HL-60 (cell line): Measurements from ENCODE around the gene ST7.

Experiments
- DNase-seq, 2 experiments: peaks; one replicate each; pipeline ENCODE4 v3.0.0-alpha.2; 2010 to 2020; ENCODE audit warnings: low read depth in 1 of 2, low spot score in 1 of 2
- H3K27ac ChIP-seq: fragments of 250-450 bp; sonication (Bioruptor Pico); replicated peaks from 2 replicates; pipeline ENCODE4 v1.5.1; 2020; ENCODE audit warnings: mild to moderate bottlenecking, moderate library complexity
- H3K27me3 ChIP-seq: fragments of 250-450 bp; sonication (Bioruptor Pico); 2 replicates; pipeline ENCODE4 v1.5.1; 2021; ENCODE audit warnings: mild to moderate bottlenecking, moderate library complexity; ENCODE audit not compliant: insufficient read depth, poor library complexity, severe bottlenecking
- H3K4me3 ChIP-seq: replicated peaks from 2 replicates; pipeline ENCODE4 v1.5.1; 2011; ENCODE audit warnings: mild to moderate bottlenecking, control low read depth, low read length; ENCODE audit not compliant: insufficient read depth
- CTCF ChIP-seq: IDR thresholded peaks from one replicate; pipeline ENCODE4 v1.5.1; 2011; ENCODE audit warnings: low read length, control low read depth, inconsistent platforms; ENCODE audit not compliant: insufficient read depth
- GABPA ChIP-seq: IDR thresholded peaks from 2 replicates; pipeline ENCODE4 v1.6.1; 2012; ENCODE audit warnings: low read depth
- POLR2AphosphoS5 ChIP-seq: IDR thresholded peaks from 2 replicates; pipeline ENCODE4 v1.6.1; 2012; ENCODE audit warnings: low read depth
- REST ChIP-seq: IDR thresholded peaks from 2 replicates; pipeline ENCODE4 v1.6.1; 2012; ENCODE audit warnings: low read depth; ENCODE audit not compliant: insufficient replicate concordance
- SPI1 ChIP-seq: IDR thresholded peaks from 2 replicates; pipeline ENCODE4 v1.6.1; 2012; ENCODE audit warnings: low read depth, mild to moderate bottlenecking, borderline replicate concordance

ST7 gene

GRCh38 chr7:117092785-117093184 is 139.5 kb downstream of the ST7 start:
- H3K27ac ChIP-seq = no peak overlapping the region
- no peaks in the 10 kb centered on the region for H3K27me3 ChIP-seq
- H3K4me3 ChIP-seq = no peak overlapping the region
- TF ChIP-seq POLR2AphosphoS5 (no peak), SPI1 (no peak)
- no peak for DNase-seq

- H3K27ac ChIP-seq = no peak overlapping the region
- no peak overlapping the region for H3K4me3 ChIP-seq
- no peak for DNase-seq
- no peak for TF ChIP-seq POLR2AphosphoS5
- H3K27me3 ChIP-seq = no peaks in the 10 kb centered on the region
These were observed 141.2 kb downstream of the ST7 start for GRCh38 chr7:117094457-117094856.

- TF ChIP-seq SPI1 = no peak
- TF ChIP-seq REST = no peak
- TF ChIP-seq POLR2AphosphoS5 = no peak
- TF ChIP-seq CTCF = no peak
- no peak for TF ChIP-seq GABPA
- DNase-seq = no peak
- Histone ChIP-seq H3K27me3 (no peaks in the 10 kb centered on the region), H3K4me3 (no peak overlapping the region), H3K27ac (no peak overlapping the region)
These were observed 141.8 kb downstream of the ST7 start for GRCh38 chr7:117095055-117095454.

GRCh38 chr7:117096330-117096729 is 143.0 kb downstream of the ST7 start:
- Histone ChIP-seq H3K4me3 (no peak overlapping the region), H3K27me3 (no peaks in the 10 kb centered on the region), H3K27ac (no peak overlapping the region)
- TF ChIP-seq POLR2AphosphoS5 = no peak
- no peak for TF ChIP-seq SPI1
- TF ChIP-seq CTCF = no peak
- no peak for TF ChIP-seq REST
- TF ChIP-seq GABPA = no peak
- no peak for DNase-seq

GRCh38 chr7:117096942-117097341 is 143.6 kb downstream of the ST7 start:
- no peak overlapping the region for H3K27ac ChIP-seq
- TF ChIP-seq SPI1 (no peak), CTCF (no peak)
- no peak overlapping the region for H3K4me3 ChIP-seq
- no peak for DNase-seq
- H3K27me3 ChIP-seq = no peaks in the 10 kb centered on the region
